ENCODE data around the gene NAA40. TPM values are rescaled to one million over a fixed set of nuclear protein-coding genes. Genes with fewer than 3 reads are reported as not detected.

Gene NAA40
- 43.9 and 44.4 TPM in 2 replicates for total RNA-seq (2021)
- long read RNA-seq, full-length matches to known transcripts: 160 of 199 reads
- long read RNA-seq, partial matches to known transcripts: 4 of 199 reads
- long read RNA-seq, other reads (novel, unspliced or antisense): 35 of 199 reads

GRCh38 chr11:63938479-63939396 lies at the start of gene NAA40:
TSS of gene NAA40 (plus strand) at chr11:63939002. CDS start at chr11:63939097, 95 bp downstream.
- Mint-ChIP-seq H3K27ac (peak within 1 kb of the TSS; percentile 94 to 97 (median 97); a peak in 6 of 7 replicates), H3K4me1 (peaks cover 14 to 19% of the 10 kb centered on the region in 2 experiments), H3K9me3 (no peaks in the 10 kb centered on the region), H3K36me3 (ENCODE audit: insufficient read depth in 1 of 3, low read depth in 3 of 3) (peaks cover 0 to 9% (median 5%) of the 10 kb centered on the region in 3 experiments; a peak in 5 of 7 replicates), H3K27me3 (ENCODE audit: low read depth) (no peaks in the 10 kb centered on the region; the same call in 1 of the 2 replicates), H3K4me3 (peak within 1 kb of the TSS; percentile 85 to 86)
- Histone ChIP-seq H3K4ac (ENCODE audit: low read depth, low read length) (no peak within 1 kb of the TSS), H4K5ac (ENCODE audit: insufficient read length, low read depth, low read length) (no peak within 1 kb of the TSS), H3K79me2 (ENCODE audit: insufficient read depth, low read length) (peaks cover 7% of the 10 kb centered on the region; the same call in 1 of the 2 replicates), H2BK20ac (ENCODE audit: low read depth, low read length, poor library complexity, severe bottlenecking) (no peak within 1 kb of the TSS), H3K56ac (ENCODE audit: insufficient read length, low read depth, low read length) (no peak within 1 kb of the TSS), H2BK12ac (ENCODE audit: insufficient read length, low read depth, low read length) (no peak within 1 kb of the TSS), H3K4me2 (ENCODE audit: insufficient read depth, insufficient read length, low read length) (peak within 1 kb of the TSS; percentile 97), H3K27me3 (ENCODE audit: insufficient read depth, low read length) (no peaks in the 10 kb centered on the region), H3K23ac (ENCODE audit: insufficient read length, low read depth, low read length) (no peak within 1 kb of the TSS), H3K18ac (ENCODE audit: insufficient read length, low read depth, low read length) (peak within 1 kb of the TSS; percentile 93), H4K91ac (ENCODE audit: insufficient read length, low read depth, low read length) (no peak within 1 kb of the TSS), H4K20me1 (ENCODE audit: control insufficient read depth, insufficient read depth, insufficient read length) (no peaks in the 10 kb centered on the region), H2BK5ac (ENCODE audit: insufficient read length, low read length) (no peak within 1 kb of the TSS), H4K8ac (replicated peaks; ENCODE audit: insufficient read length, low read depth, low read length) (no peak within 1 kb of the TSS), H2AK5ac (ENCODE audit: insufficient read length, low read length) (no peak within 1 kb of the TSS), H2AFZ (ENCODE audit: low read length) (peak within 1 kb of the TSS; percentile 24), H3K14ac (ENCODE audit: insufficient read depth, low read length) (peak within 1 kb of the TSS; percentile 97), H3K4me1 (ENCODE audit: insufficient read depth, low read length) (no peaks in the 10 kb centered on the region), H2BK15ac (ENCODE audit: low read depth, low read length) (no peak within 1 kb of the TSS), H3K9me3 (ENCODE audit: control insufficient read depth, low read depth, low read length) (no peaks in the 10 kb centered on the region), H3T11ph (ENCODE audit: low read length) (no peak within 1 kb of the TSS), H3K9ac (ENCODE audit: extremely low read depth, insufficient read length, low read length) (peak within 1 kb of the TSS; percentile 76), H3K23me2 (ENCODE audit: insufficient read length, low read depth, low read length, poor library complexity, severe bottlenecking) (peaks cover 11% of the 10 kb centered on the region), H2BK120ac (ENCODE audit: low read depth, low read length, poor library complexity, severe bottlenecking) (no peak within 1 kb of the TSS), H3K79me1 (ENCODE audit: insufficient read depth, low read depth, low read length, poor library complexity, severe bottlenecking) (peaks cover 9% of the 10 kb centered on the region), H3K27ac (ENCODE audit: insufficient read length, low read depth, low read length) (peak within 1 kb of the TSS; percentile 36)
- TF ChIP-seq, protein P1, sequence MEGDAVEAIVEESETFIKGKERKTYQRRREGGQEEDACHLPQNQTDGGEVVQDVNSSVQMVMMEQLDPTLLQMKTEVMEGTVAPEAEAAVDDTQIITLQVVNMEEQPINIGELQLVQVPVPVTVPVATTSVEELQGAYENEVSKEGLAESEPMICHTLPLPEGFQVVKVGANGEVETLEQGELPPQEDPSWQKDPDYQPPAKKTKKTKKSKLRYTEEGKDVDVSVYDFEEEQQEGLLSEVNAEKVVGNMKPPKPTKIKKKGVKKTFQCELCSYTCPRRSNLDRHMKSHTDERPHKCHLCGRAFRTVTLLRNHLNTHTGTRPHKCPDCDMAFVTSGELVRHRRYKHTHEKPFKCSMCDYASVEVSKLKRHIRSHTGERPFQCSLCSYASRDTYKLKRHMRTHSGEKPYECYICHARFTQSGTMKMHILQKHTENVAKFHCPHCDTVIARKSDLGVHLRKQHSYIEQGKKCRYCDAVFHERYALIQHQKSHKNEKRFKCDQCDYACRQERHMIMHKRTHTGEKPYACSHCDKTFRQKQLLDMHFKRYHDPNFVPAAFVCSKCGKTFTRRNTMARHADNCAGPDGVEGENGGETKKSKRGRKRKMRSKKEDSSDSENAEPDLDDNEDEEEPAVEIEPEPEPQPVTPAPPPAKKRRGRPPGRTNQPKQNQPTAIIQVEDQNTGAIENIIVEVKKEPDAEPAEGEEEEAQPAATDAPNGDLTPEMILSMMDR (conservative IDR thresholded peaks at IDR 0.05): no peak
- peak; percentile 97 for DNase-seq
- no CpG with 5 or more reads among the region's 92 CpGs for WGBS (ENCODE audit: extremely low coverage, insufficient read length, low lambda C conversion rate)

Data from H9 (cell line).